BJ (cell line): ENCODE results near the gene NCOA7. TPM values are rescaled to one million over a fixed set of nuclear protein-coding genes. Genes with fewer than 3 reads are reported as not detected.
A peak's percentile ranks its signal among the peaks of the same experiment; 100 is the strongest.

Experiments used
- CTCF ChIA-PET: fragments of 350-600 bp; formaldehyde crosslinking; extraction: SDS; loops from one replicate; lab custom pipeline; 2021; ENCODE audit warnings: antibody characterized with exemption, inconsistent platforms; lab: Yijun Ruan, JAX
- POLR2A ChIA-PET: fragments of 300-600 bp; sonication (Branson Sonifier 250); formaldehyde crosslinking; extraction: SDS; loops from one replicate; lab custom pipeline; 2021; ENCODE audit warnings: antibody characterized with exemption; lab: Charles Lee
- DNase-seq: peaks from one replicate; pipeline ENCODE4 v3.0.0-alpha.2; 2011; ENCODE audit warnings: low read depth
- H3K27me3 ChIP-seq: 2 replicates; pipeline ENCODE4 v1.6.0; 2011; ENCODE audit warnings: low read length; ENCODE audit not compliant: control insufficient read depth, insufficient read depth
- H3K36me3 ChIP-seq: 2 replicates; pipeline ENCODE4 v1.5.1; 2011; ENCODE audit warnings: low read length; ENCODE audit not compliant: control insufficient read depth, insufficient read depth
- H3K4me3 ChIP-seq: 2 replicates; pipeline ENCODE4 v1.5.1; 2011; ENCODE audit warnings: low read depth, mild to moderate bottlenecking, control low read depth, low read length
- CTCF ChIP-seq: IDR thresholded peaks from 2 replicates; pipeline ENCODE4 v1.5.1; 2011; ENCODE audit warnings: low read depth, mild to moderate bottlenecking, control low read depth, inconsistent platforms, low read length, moderate library complexity; ENCODE audit not compliant: insufficient read depth
- polyA plus RNA-seq: library from polyadenylated mRNA; depleted of rRNA; stranded (reverse); fragments of >200 nt; gene quantifications from 2 replicates; pipeline ENCODE4 v1.2.3, GENCODE V29; 2011

NCOA7 gene
- polyA plus RNA-seq, 1 experiment: 27.2 TPM

GRCh38 chr6:125957845-125958244 is 167.1 kb downstream of the NCOA7 start:
- peak overlapping the region; percentile 93 for H3K4me3 ChIP-seq
- DNase-seq: no peak
- TF ChIP-seq CTCF: no peak
- peaks cover 2% of the 10 kb centered on the region for H3K36me3 ChIP-seq
- H3K27me3 ChIP-seq: no peaks in the 10 kb centered on the region
- CTCF ChIA-PET: interaction anchor here (0.9 to 4.1 kb wide), 14 partner anchors 10 to 648 kb away, joined by 3 to 30 read pairs (median 6); partner anchors contain the start of gene NCOA7
- POLR2A ChIA-PET: interaction anchor here (0.5 to 1.5 kb wide), 3 partner anchors 27 to 167 kb away, joined by 4 to 11 read pairs (median 6); partner anchors contain the start of gene NCOA7

- ChIA-PET POLR2A (interaction anchor here (1.5 kb wide), 1 partner anchor 168 kb away, joined by 4 read pairs; the partner anchor contains the start of gene NCOA7), CTCF (interaction anchor here (1.6 to 2.1 kb wide), 2 partner anchors 92 to 171 kb away, joined by 4 to 6 read pairs; no protein-coding TSS in a partner anchor)
- no peak for DNase-seq
- peaks cover 2% of the 10 kb centered on the region for H3K36me3 ChIP-seq
- H3K27me3 ChIP-seq: no peaks in the 10 kb centered on the region
- H3K4me3 ChIP-seq: no peak overlapping the region
- TF ChIP-seq CTCF: no peak
These were observed 168.3 kb downstream of the NCOA7 start for GRCh38 chr6:125959041-125959440.

- TF ChIP-seq CTCF: no peak
- Histone ChIP-seq H3K27me3 (no peaks in the 10 kb centered on the region), H3K36me3 (peaks cover 2% of the 10 kb centered on the region), H3K4me3 (no peak overlapping the region)
- no peak for DNase-seq
- ChIA-PET POLR2A (no interaction called here), CTCF (interaction anchor here (1.0 to 1.2 kb wide), 2 partner anchors 13 to 170 kb away, joined by 4 to 6 read pairs; no protein-coding TSS in a partner anchor)
These were observed 170.4 kb downstream of the NCOA7 start for GRCh38 chr6:125961117-125961516.

GRCh38 chr6:125962900-125963497 is 172.2 kb downstream of the NCOA7 start:
- no peak overlapping the region for H3K4me3 ChIP-seq
- DNase-seq: no peak
- CTCF ChIA-PET: interaction anchor here (0.8 to 2.4 kb wide), 4 partner anchors 8 to 179 kb away, joined by 3 to 12 read pairs (median 4); no protein-coding TSS in a partner anchor
- H3K27me3 ChIP-seq: no peaks in the 10 kb centered on the region
- H3K36me3 ChIP-seq: peaks cover 3% of the 10 kb centered on the region
- POLR2A ChIA-PET: no interaction called here
- no peak for TF ChIP-seq CTCF

GRCh38 chr6:125963817-125964216 is 173.1 kb downstream of the NCOA7 start:
- DNase-seq: no peak
- CTCF ChIA-PET: interaction anchor here (0.7 to 2.4 kb wide), 6 partner anchors 9 to 107 kb away, joined by 3 to 12 read pairs (median 4); no protein-coding TSS in a partner anchor
- Histone ChIP-seq H3K27me3 (no peaks in the 10 kb centered on the region), H3K4me3 (no peak overlapping the region), H3K36me3 (peaks cover 4% of the 10 kb centered on the region)
- POLR2A ChIA-PET: no interaction called here
- TF ChIP-seq CTCF: no peak
